CD4-positive, alpha-beta T cell treated with Interleukin-17A for 1 hour (primary cell): Measurements from ENCODE around the gene ITGBL1.
A peak's percentile ranks its signal among the peaks of the same experiment; 100 is the strongest.
"Not testable (repeated sequence)": the region's sequence is repeated elsewhere in the genome, so short reads cannot be mapped to it uniquely, and the experiment has no call there.

Experiments
- DNase-seq: peaks from one replicate; pipeline ENCODE4 v3.0.0-alpha.2; 2020

The ITGBL1 gene

GRCh38 chr13:101514695-101515275, 62.3 kb downstream of the ITGBL1 start:
- DNase-seq: peak; percentile 55

DNA sequence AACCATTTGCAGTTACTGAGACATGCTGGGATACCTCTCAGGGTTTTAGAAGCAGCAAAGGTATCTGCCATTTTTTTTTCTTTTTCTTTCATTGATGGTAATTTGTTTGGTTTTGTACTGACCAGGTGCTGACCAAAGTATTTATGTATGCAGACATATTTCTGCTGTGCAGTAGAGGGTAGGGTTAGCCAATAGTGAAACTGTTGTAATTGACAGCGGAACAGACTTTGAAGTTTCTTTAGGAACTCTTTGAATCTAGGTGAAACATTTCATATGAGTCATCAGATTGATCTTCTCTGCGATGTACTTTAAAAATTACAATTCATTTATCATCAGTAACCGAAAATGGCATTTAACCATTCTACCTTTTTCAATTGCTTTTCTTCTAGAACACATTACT, 63.0 kb downstream of the ITGBL1 start:
- peak; percentile 7 for DNase-seq

- no peak for DNase-seq
These were observed 63.8 kb downstream of the ITGBL1 start for GRCh38 chr13:101516262-101516661.

- peak; percentile 62 for DNase-seq
These were observed 68.2 kb downstream of the ITGBL1 start for GRCh38 chr13:101520672-101521071.

DNA sequence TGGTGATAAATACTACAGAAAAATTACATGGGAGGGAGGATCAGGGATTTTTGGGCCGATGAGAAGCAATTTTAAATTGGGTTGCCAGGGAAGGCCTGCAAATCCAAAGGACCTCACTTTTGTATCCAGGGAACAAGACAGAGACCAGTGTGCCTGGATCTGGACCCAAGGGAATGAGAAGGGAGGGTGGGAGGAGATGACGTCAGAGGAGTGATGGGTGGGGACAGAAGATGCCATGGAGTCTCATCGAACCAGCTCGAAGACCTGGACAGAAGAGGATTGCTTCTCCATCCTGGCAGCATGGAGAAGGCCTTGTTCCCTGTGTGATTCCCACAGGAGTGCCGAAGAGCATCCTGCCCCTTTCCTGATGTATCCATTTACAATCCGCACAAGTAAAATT, 68.9 kb downstream of the ITGBL1 start:
- no peak for DNase-seq

GRCh38 chr13:101522607-101523006, 70.1 kb downstream of the ITGBL1 start:
- no peak for DNase-seq

- no peak for DNase-seq
These were observed 71.0 kb downstream of the ITGBL1 start for GRCh38 chr13:101523154-101524131.

GRCh38 chr13:101527130-101527529, 74.7 kb downstream of the ITGBL1 start:
- no peak for DNase-seq

GRCh38 chr13:101529422-101529821, 76.9 kb downstream of the ITGBL1 start:
- no peak for DNase-seq

DNA sequence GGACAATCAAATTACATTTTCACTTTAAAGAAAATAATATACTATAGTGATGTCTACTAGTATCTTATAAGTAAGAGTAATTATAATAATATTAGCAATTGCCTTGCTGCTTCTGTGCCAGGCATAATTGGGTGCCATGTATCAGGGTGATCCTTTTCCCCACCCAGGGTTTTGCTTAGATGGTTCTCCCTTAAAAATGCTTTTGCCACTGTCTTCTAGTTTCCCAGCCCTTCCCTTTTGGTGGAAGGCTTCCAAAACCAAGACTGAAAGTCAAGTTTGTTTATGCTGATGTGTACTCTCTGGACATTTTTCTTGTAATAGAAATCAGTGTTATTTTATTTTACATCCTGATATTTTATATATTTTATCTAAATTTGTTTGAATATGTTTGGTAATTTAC, 77.8 kb downstream of the ITGBL1 start:
- no peak for DNase-seq

GRCh38 chr13:101535192-101535746, 82.8 kb downstream of the ITGBL1 start:
- no peak for DNase-seq

- DNase-seq: no peak
These were observed 83.6 kb downstream of the ITGBL1 start for GRCh38 chr13:101536079-101536478.

GRCh38 chr13:101544544-101544943, 92.1 kb downstream of the ITGBL1 start:
- not testable (repeated sequence) for DNase-seq

DNA sequence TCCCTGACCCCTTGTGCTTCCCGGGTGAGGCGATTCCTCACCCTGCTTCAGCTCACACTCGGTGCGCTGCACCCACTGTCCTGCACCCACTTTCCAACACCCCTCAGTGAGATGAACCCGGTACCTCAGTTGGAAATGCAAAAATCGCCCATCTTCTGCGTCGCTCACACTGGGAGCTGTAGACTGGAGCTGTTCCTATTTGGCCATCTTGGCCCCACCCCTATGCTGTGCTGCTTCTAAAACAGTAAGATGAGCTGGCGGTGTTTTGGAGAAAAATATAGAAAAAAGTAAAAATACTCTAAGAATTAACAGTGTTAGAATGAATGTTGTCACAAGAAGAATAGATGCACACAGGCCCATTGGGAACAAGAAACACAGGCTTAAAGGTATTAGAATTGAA, 92.5 kb downstream of the ITGBL1 start:
- no peak for DNase-seq

DNA sequence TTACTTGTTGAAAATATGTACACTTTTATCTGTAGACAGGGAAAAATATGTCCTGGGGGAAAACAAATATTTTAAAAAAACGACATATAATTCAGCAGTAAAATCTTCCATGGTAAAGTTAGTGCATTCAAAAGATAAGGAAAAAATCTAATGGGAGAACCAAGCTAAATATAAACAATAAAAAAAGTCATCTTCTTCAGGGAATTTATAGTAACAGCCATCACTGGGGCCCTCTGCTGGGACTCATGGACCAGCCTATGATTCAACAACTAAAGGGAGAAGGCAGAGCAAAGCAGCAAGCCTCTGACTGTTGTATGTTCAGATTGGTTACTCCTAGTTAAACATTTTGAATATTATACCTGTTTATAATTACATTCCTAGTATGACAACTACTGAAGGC, 93.0 kb downstream of the ITGBL1 start:
- DNase-seq: no peak

GRCh38 chr13:101552286-101552685, 99.8 kb downstream of the ITGBL1 start:
- DNase-seq: no peak

DNA sequence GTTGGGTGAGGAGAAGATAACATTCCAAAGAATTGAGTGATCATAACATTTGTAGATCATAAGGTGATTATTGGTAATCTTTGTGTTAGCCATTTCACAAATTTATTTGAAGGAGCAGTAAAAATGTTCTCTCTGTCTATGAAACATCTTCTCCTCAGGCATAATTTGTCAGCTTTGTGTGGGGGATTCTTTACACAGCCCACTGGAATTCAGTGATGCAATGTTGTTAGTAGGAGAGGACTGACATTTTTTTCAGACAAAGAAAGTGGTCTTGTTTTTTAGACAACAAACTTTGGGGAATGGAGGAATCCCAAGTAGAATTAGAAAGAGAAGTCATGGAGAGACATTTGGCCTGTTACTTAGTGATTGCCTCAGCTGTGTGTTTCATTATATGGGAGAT, 100.3 kb downstream of the ITGBL1 start:
- DNase-seq: no peak

- DNase-seq: no peak
These were observed 102.1 kb downstream of the ITGBL1 start for GRCh38 chr13:101554420-101555125.

DNA sequence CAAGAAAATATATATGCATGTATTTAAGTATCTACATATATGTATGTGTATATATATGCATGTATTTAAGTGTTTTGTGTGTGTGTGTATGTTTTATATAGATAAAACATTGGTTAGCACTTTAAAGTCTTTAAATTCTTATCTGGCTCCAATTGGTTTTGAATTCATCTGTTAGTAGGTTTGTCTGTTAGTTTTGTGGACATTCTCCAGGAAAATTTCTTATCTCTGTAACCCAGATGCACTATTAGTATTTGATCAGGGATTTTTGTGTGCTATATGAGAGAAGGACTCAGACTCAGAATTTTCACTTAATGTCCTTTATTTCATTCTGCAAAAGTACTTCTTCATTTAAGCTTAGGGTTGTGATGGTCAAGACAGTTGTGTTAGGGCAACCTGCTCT, 103.1 kb downstream of the ITGBL1 start:
- DNase-seq: no peak

DNA sequence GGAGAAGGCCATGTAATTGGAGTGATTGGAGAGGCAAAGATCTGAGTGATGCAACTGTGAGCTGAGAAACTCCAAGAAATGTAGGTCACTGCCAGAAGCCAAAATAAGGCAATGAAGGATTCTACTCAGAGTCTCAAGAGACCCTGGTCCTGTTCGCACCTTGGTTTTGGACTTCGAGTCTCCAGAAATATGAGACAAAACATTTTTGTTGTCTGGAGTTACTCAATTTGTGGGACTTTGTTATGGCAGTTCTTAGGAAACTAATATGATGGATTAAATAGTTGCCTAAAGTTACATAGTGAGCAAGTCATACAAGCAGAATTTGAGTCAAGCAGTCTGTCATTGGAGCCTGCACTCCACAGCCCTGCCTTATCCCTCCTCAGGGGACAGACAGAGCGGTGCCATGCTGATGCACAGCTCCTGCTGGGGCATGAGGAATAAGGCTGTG, 104.2 kb downstream of the ITGBL1 start:
- no peak for DNase-seq

GRCh38 chr13:101565317-101565716, 112.8 kb downstream of the ITGBL1 start:
- no peak for DNase-seq

GRCh38 chr13:101567841-101568240, 115.4 kb downstream of the ITGBL1 start:
- DNase-seq: no peak

DNA sequence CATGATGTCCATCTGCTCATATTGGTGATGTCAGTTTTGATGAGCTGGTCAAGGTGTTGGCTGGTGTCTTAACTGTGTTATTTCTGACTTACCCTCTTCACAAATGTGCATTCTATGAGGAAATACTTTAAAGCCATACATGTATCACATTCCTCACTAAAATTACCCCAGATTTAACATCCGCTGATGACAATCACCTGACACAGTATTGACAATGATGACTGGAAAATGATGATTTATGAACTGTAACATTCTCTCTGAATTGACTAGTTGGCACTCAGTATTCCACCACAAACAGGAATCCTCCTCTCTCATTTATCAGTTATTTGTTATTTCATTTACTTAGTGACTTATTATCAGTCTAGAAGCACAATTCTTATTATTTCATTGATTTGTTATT, 117.3 kb downstream of the ITGBL1 start:
- DNase-seq: no peak
